Neutrophil (primary cell): ENCODE results near the gene ARHGEF1.

Source experiments
- H3K27ac ChIP-seq: fragments of 200-600 bp; sonication (generic); 2 replicates; pipeline ENCODE4 v1.5.1; 2016; ENCODE audit warnings: mild to moderate bottlenecking, moderate library complexity
- H3K27me3 ChIP-seq: fragments of 200-600 bp; sonication (generic); 2 replicates; pipeline ENCODE4 v1.6.0; 2016; ENCODE audit warnings: mild to moderate bottlenecking
- H3K36me3 ChIP-seq: fragments of 200-600 bp; sonication (generic); 2 replicates; pipeline ENCODE4 v1.5.1; 2017
- H3K4me1 ChIP-seq, 2 experiments: fragments of 200-600 bp in 1 of 2; sonication (generic) in 1 of 2; 1 replicate in 1 of 2; 2 replicates in 1 of 2; pipeline versions ENCODE4 v1.5.1 to v1.6.1; 2013 to 2016; ENCODE audit warnings: low read depth in 1 of 2, low read length in 1 of 2, mild to moderate bottlenecking in 1 of 2, moderate library complexity in 1 of 2; ENCODE audit not compliant: control insufficient read depth in 1 of 2, insufficient read depth in 1 of 2
- H3K4me3 ChIP-seq, 2 experiments: fragments of 200-600 bp in 1 of 2; sonication (generic) in 1 of 2; 1 replicate in 1 of 2; 2 replicates in 1 of 2; pipeline ENCODE4 v1.5.1; 2013 to 2016; ENCODE audit warnings: low read depth in 1 of 2, low read length in 1 of 2, mild to moderate bottlenecking in 1 of 2, moderate library complexity in 1 of 2
- H3K9me3 ChIP-seq: fragments of 200-600 bp; sonication (generic); 2 replicates; pipeline ENCODE4 v1.5.1; 2016
- CTCF ChIP-seq: fragments of 200-600 bp; sonication (generic); IDR thresholded peaks from 2 replicates; pipeline ENCODE4 v1.5.1; 2016; ENCODE audit warnings: antibody characterized with exemption

The ARHGEF1 gene

GRCh38 chr19:41882568-41883462 lies at the start of gene ARHGEF1:
ARHGEF1 (plus strand) TSS chr19:41883184; CDS start chr19:41888083, 4,899 bp downstream.
- H3K4me1 ChIP-seq, result peaks cover 83 to 86% of the 10 kb centered on the region in 2 experiments
- no peak for TF ChIP-seq CTCF
- H3K9me3 ChIP-seq, result no peaks in the 10 kb centered on the region
- no peaks in the 10 kb centered on the region for H3K27me3 ChIP-seq
- peak within 1 kb of the TSS; percentile 97 for H3K27ac ChIP-seq
- peak within 1 kb of the TSS; percentile 93 to 100 for H3K4me3 ChIP-seq
- H3K36me3 ChIP-seq, result peaks cover 21% of the 10 kb centered on the region

- no peaks in the 10 kb centered on the region for H3K9me3 ChIP-seq
- H3K36me3 ChIP-seq, result no peaks in the 10 kb centered on the region
- H3K27ac ChIP-seq, result no peak overlapping the region
- H3K27me3 ChIP-seq, result no peaks in the 10 kb centered on the region
- no peak for TF ChIP-seq CTCF
- no peak overlapping the region for H3K4me3 ChIP-seq
- H3K4me1 ChIP-seq, result peaks cover 18 to 36% of the 10 kb centered on the region in 2 experiments
These were observed 44.8 kb upstream of the ARHGEF1 start for GRCh38 chr19:41837981-41838708.

GRCh38 chr19:41839211-41839610 lies 43.8 kb upstream of the ARHGEF1 start:
- H3K4me3 ChIP-seq, result no peak overlapping the region
- H3K36me3 ChIP-seq, result no peaks in the 10 kb centered on the region
- no peak overlapping the region for H3K27ac ChIP-seq
- TF ChIP-seq CTCF, result no peak
- no peaks in the 10 kb centered on the region for H3K9me3 ChIP-seq
- H3K27me3 ChIP-seq, result no peaks in the 10 kb centered on the region
- H3K4me1 ChIP-seq, result peaks cover 18 to 36% of the 10 kb centered on the region in 2 experiments

GRCh38 chr19:41843371-41843770 lies 39.6 kb upstream of the ARHGEF1 start:
- Histone ChIP-seq H3K27me3 (no peaks in the 10 kb centered on the region), H3K4me1 (peaks cover 18 to 19% of the 10 kb centered on the region in 2 experiments), H3K9me3 (no peaks in the 10 kb centered on the region), H3K4me3 (no peak overlapping the region), H3K36me3 (no peaks in the 10 kb centered on the region), H3K27ac (no peak overlapping the region)
- TF ChIP-seq CTCF, result no peak

GRCh38 chr19:41844601-41845000 lies 38.4 kb upstream of the ARHGEF1 start, which contains the start of gene LYPD4:
LYPD4 (minus strand) TSS chr19:41844683; CDS start chr19:41839285, 5,398 bp downstream.
- no peak within 1 kb of the TSS for H3K4me3 ChIP-seq
- no peaks in the 10 kb centered on the region for H3K27me3 ChIP-seq
- H3K36me3 ChIP-seq, result no peaks in the 10 kb centered on the region
- no peaks in the 10 kb centered on the region for H3K9me3 ChIP-seq
- H3K4me1 ChIP-seq, result peaks cover 9% of the 10 kb centered on the region in 2 experiments
- no peak within 1 kb of the TSS for H3K27ac ChIP-seq
- TF ChIP-seq CTCF, result no peak
